ENCODE data around the gene EXOSC10. TPM values are rescaled to one million over a fixed set of nuclear protein-coding genes. Genes with fewer than 3 reads are reported as not detected.
A peak's percentile ranks its signal among the peaks of the same experiment; 100 is the strongest.
"Not testable (repeated sequence)": the region's sequence is repeated elsewhere in the genome, so short reads cannot be mapped to it uniquely, and the experiment has no call there.

EXOSC10 gene
- polyA plus RNA-seq, 1 donor (not counting 4 experiments of a cell fraction or from before 2014, with no cell fraction given): 61.2 TPM

DNA sequence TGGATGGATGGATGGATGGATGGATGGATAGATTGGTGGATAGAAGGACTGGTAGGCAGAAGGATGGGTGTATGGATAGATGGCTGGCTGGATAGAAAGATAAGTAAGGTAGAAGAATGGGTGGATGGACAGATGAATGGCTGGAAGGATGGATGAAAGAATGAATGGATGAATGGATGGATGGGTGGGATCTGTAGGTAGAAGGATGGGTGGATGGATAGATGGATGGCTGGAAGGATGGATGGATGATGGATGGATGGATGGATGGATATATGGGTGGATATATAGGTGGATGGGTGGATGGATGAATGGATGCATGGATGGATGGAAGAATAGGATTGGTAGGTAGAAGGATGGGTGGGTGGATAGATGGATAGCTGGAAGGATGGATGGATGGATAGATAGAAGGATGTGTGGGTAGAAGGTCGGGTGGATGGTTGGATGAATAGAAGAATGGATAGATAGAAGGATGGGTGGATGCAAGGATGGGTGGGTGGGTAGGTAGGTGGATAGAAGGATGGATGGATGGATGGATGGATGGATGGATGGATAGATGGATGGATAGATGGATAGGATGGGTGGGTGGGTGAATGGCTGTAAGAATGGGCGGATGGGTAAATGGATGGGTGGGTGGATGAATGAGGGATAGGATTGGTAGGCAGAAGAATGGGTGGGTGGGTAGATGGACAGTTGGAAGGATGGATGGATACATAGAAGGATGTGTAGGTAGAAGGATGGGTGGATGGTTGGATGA is 60.1 kb downstream of the EXOSC10 start:
- no peaks in the 10 kb centered on the region for H3K9me1 ChIP-seq (ENCODE audit: control insufficient read depth, extremely low read depth, insufficient read depth, low read length)
- H3K9ac ChIP-seq (ENCODE audit: control insufficient read depth, extremely low read depth, insufficient read depth, low read length): no peak overlapping the region
- H3K4me2 ChIP-seq (ENCODE audit: control insufficient read depth, extremely low read depth, insufficient read depth, low read depth, low read length): no peak overlapping the region
- no peaks in the 10 kb centered on the region for H4K20me1 ChIP-seq (ENCODE audit: control insufficient read depth, extremely low read depth, insufficient read depth, low read length)
- FAIRE-seq: no peak
- DNase-seq (ENCODE audit: low read depth, low spot score): no peak
- peaks cover 3% of the 10 kb centered on the region for H3K4me1 ChIP-seq (ENCODE audit: control insufficient read depth, extremely low read depth, insufficient read depth, low read length)
- TF ChIP-seq, protein P1, sequence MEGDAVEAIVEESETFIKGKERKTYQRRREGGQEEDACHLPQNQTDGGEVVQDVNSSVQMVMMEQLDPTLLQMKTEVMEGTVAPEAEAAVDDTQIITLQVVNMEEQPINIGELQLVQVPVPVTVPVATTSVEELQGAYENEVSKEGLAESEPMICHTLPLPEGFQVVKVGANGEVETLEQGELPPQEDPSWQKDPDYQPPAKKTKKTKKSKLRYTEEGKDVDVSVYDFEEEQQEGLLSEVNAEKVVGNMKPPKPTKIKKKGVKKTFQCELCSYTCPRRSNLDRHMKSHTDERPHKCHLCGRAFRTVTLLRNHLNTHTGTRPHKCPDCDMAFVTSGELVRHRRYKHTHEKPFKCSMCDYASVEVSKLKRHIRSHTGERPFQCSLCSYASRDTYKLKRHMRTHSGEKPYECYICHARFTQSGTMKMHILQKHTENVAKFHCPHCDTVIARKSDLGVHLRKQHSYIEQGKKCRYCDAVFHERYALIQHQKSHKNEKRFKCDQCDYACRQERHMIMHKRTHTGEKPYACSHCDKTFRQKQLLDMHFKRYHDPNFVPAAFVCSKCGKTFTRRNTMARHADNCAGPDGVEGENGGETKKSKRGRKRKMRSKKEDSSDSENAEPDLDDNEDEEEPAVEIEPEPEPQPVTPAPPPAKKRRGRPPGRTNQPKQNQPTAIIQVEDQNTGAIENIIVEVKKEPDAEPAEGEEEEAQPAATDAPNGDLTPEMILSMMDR (optimal IDR thresholded peaks at IDR 0.05 in 1 of 3, IDR thresholded peaks at IDR 0.05 in 1 of 3, conservative IDR thresholded peaks at IDR 0.05 in 1 of 3; ENCODE audit: extremely low read depth in 1 of 3, insufficient read depth in 2 of 3, low read length in 3 of 3): no peak
- TF ChIP-seq EZH2 (IDR thresholded peaks at IDR 0.05; ENCODE audit: low read length): no peak
- H3K27ac ChIP-seq (ENCODE audit: control insufficient read depth, insufficient read depth, low read length): no peak overlapping the region
- H3K79me2 ChIP-seq (ENCODE audit: control insufficient read depth, insufficient read depth, low read length): no peaks in the 10 kb centered on the region
- H3K36me3 ChIP-seq (ENCODE audit: control insufficient read depth in 2 of 2, extremely low read depth in 1 of 2, insufficient read depth in 2 of 2, low read length in 2 of 2): no peaks in the 10 kb centered on the region
- dilution Hi-C loops (cut with MboI; ENCODE audit: extremely low pct_ligation_motif_present, low sequenced_read_pairs): no loop called here
- no peaks in the 10 kb centered on the region for H3K27me3 ChIP-seq (ENCODE audit: control insufficient read depth, extremely low read depth, insufficient read depth, low read length)
- H3K4me3 ChIP-seq (ENCODE audit: control insufficient read depth in 2 of 3, extremely low read depth in 1 of 3, insufficient read depth in 2 of 3, low read depth in 1 of 3, low read length in 3 of 3): no peak overlapping the region
- H2AFZ ChIP-seq (ENCODE audit: control insufficient read depth, low read length): no peak overlapping the region
- no peaks in the 10 kb centered on the region for H3K9me3 ChIP-seq (ENCODE audit: control insufficient read depth, low read depth, low read length)

DNA sequence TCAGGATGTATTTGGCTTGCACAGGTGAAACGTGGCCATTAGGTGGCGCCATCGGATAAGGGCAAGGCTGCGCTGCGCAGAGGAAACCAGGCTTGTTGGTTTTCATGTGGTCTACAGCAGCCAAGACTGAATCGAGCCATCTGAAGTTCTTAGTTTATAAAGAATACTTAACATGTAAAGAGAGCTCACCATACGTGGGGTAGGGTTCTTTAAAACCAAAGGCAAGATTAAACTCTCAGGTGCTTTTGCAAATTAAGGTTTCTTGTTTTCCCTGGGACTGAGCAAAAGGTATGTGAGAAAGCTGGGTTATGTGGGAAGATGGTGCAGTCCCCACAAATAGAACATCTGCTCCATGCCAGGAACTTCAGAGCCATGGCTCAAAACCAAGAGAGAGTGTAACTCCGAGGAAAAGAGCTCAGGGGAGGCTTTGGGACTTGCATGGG is 61.9 kb downstream of the EXOSC10 start:
- no peak overlapping the region for H2AFZ ChIP-seq (ENCODE audit: control insufficient read depth, low read length)
- H3K79me2 ChIP-seq (ENCODE audit: control insufficient read depth, insufficient read depth, low read length): no peaks in the 10 kb centered on the region
- no peak overlapping the region for H3K27ac ChIP-seq (ENCODE audit: control insufficient read depth, insufficient read depth, low read length)
- FAIRE-seq: no peak
- no peaks in the 10 kb centered on the region for H3K27me3 ChIP-seq (ENCODE audit: control insufficient read depth, extremely low read depth, insufficient read depth, low read length)
- DNase-seq (ENCODE audit: low read depth, low spot score): peak; percentile 69
- no peak overlapping the region for H3K9ac ChIP-seq (ENCODE audit: control insufficient read depth, extremely low read depth, insufficient read depth, low read length)
- H3K36me3 ChIP-seq (ENCODE audit: control insufficient read depth in 2 of 2, extremely low read depth in 1 of 2, insufficient read depth in 2 of 2, low read length in 2 of 2): no peaks in the 10 kb centered on the region
- no peaks in the 10 kb centered on the region for H3K9me3 ChIP-seq (ENCODE audit: control insufficient read depth, low read depth, low read length)
- no peaks in the 10 kb centered on the region for H4K20me1 ChIP-seq (ENCODE audit: control insufficient read depth, extremely low read depth, insufficient read depth, low read length)
- no peaks in the 10 kb centered on the region for H3K9me1 ChIP-seq (ENCODE audit: control insufficient read depth, extremely low read depth, insufficient read depth, low read length)
- H3K4me2 ChIP-seq (ENCODE audit: control insufficient read depth, extremely low read depth, insufficient read depth, low read depth, low read length): no peak overlapping the region
- peaks cover 3% of the 10 kb centered on the region for H3K4me1 ChIP-seq (ENCODE audit: control insufficient read depth, extremely low read depth, insufficient read depth, low read length)
- H3K4me3 ChIP-seq (ENCODE audit: control insufficient read depth in 2 of 3, extremely low read depth in 1 of 3, insufficient read depth in 2 of 3, low read depth in 1 of 3, low read length in 3 of 3): no peak overlapping the region
- dilution Hi-C loops (cut with MboI; ENCODE audit: extremely low pct_ligation_motif_present, low sequenced_read_pairs): no loop called here
- no peak for TF ChIP-seq EZH2 (IDR thresholded peaks at IDR 0.05; ENCODE audit: low read length)
- TF ChIP-seq, protein P1 (optimal IDR thresholded peaks at IDR 0.05 in 1 of 3, IDR thresholded peaks at IDR 0.05 in 1 of 3, conservative IDR thresholded peaks at IDR 0.05 in 1 of 3; ENCODE audit: extremely low read depth in 1 of 3, insufficient read depth in 2 of 3, low read length in 3 of 3): peak; percentile 93 to 99 (median 98)

DNA sequence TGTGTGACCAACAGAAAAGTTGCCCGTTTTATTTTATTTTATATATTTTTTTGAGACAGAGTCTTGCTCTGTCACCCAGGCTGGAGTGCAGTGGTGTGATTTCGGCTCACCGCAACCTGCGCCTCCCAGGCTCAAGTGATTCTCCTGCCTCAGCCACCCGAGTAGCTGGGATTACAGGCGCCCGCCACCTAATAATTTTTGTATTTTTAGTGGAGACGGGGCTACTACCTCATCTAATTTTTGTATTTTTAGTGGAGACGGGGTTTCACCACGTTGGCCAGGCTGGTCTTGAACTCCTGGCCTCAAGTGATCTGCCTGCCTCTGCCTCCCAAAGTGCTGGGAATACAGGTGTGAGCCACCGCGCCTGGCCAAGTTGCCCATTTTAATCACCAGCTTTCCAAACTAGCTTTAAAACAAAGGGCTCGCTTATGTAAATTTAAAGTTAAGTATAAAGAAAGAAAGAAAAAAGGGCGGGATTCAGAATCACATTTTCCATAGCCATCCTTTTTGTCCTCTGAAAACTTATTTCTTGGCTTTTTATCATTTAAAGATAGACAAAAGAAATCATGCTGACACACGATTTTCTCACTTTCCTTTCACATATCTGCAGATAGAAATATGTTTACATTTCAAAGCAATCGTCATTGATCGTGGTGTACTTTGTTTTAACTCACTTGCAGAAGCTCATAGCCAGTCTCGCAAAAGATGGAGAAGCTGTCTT is 62.5 kb downstream of the EXOSC10 start:
- H3K9me3 ChIP-seq (ENCODE audit: control insufficient read depth, low read depth, low read length); H3K27me3 ChIP-seq (ENCODE audit: control insufficient read depth, extremely low read depth, insufficient read depth, low read length); H3K27ac ChIP-seq (ENCODE audit: control insufficient read depth, insufficient read depth, low read length); H4K20me1 ChIP-seq (ENCODE audit: control insufficient read depth, extremely low read depth, insufficient read depth, low read length); H3K9me1 ChIP-seq (ENCODE audit: control insufficient read depth, extremely low read depth, insufficient read depth, low read length); H3K4me2 ChIP-seq (ENCODE audit: control insufficient read depth, extremely low read depth, insufficient read depth, low read depth, low read length); H3K4me1 ChIP-seq (ENCODE audit: control insufficient read depth, extremely low read depth, insufficient read depth, low read length); H3K4me3 ChIP-seq (ENCODE audit: control insufficient read depth in 2 of 3, extremely low read depth in 1 of 3, insufficient read depth in 2 of 3, low read depth in 1 of 3, low read length in 3 of 3); H2AFZ ChIP-seq (ENCODE audit: control insufficient read depth, low read length); H3K36me3 ChIP-seq (ENCODE audit: control insufficient read depth in 2 of 2, extremely low read depth in 1 of 2, insufficient read depth in 2 of 2, low read length in 2 of 2); dilution Hi-C loops (cut with MboI; ENCODE audit: extremely low pct_ligation_motif_present, low sequenced_read_pairs); H3K9ac ChIP-seq (ENCODE audit: control insufficient read depth, extremely low read depth, insufficient read depth, low read length); H3K79me2 ChIP-seq (ENCODE audit: control insufficient read depth, insufficient read depth, low read length); DNase-seq (ENCODE audit: low read depth, low spot score): not testable (repeated sequence)
- FAIRE-seq: peak; percentile 97

Data from keratinocyte (primary cell).